Endodermal cell (in vitro differentiated cells): ENCODE data around the gene INKA2. TPM values are rescaled to one million over a fixed set of nuclear protein-coding genes. Genes with fewer than 3 reads are reported as not detected.

Experiments used
- DNase-seq: peaks from one replicate; pipeline ENCODE4 v3.0.0-alpha.2; 2017
- H3K27ac ChIP-seq: 2 replicates; pipeline ENCODE4 v1.5.1; 2013; ENCODE audit warnings: mild to moderate bottlenecking, low read depth, low read length, moderate library complexity
- H3K27me3 ChIP-seq: 2 replicates; pipeline ENCODE4 v1.6.1; 2013; ENCODE audit warnings: mild to moderate bottlenecking, low read length, moderate library complexity; ENCODE audit not compliant: insufficient read depth, control insufficient read depth, poor library complexity, severe bottlenecking
- H3K36me3 ChIP-seq: 2 replicates; pipeline ENCODE4 v1.7.0; 2013; ENCODE audit warnings: mild to moderate bottlenecking, low read length, moderate library complexity; ENCODE audit not compliant: control insufficient read depth, insufficient read depth
- H3K4me1 ChIP-seq: one replicate; pipeline ENCODE4 v1.7.0; 2013; ENCODE audit warnings: low read length; ENCODE audit not compliant: control insufficient read depth, insufficient read depth
- H3K4me3 ChIP-seq: 2 replicates; pipeline ENCODE4 v1.5.1; 2013; ENCODE audit warnings: mild to moderate bottlenecking, low read length, moderate library complexity
- H3K9ac ChIP-seq: 2 replicates; pipeline ENCODE4 v1.6.1; 2013; ENCODE audit warnings: mild to moderate bottlenecking, low read length, moderate library complexity; ENCODE audit not compliant: poor library complexity, severe bottlenecking; ENCODE audit errors: extremely low read depth
- H3K9me3 ChIP-seq: 2 replicates; pipeline ENCODE4 v1.6.1; 2013; ENCODE audit warnings: mild to moderate bottlenecking, low read length, moderate library complexity; ENCODE audit not compliant: control insufficient read depth
- H3K27ac Mint-ChIP-seq: 2 replicates; pipeline ENCODE4 v1.8.0; 2020; ENCODE audit warnings: mixed read lengths
- H3K27me3 Mint-ChIP-seq: 2 replicates; pipeline ENCODE4 v1.8.0; 2021; ENCODE audit warnings: mild to moderate bottlenecking, mixed read lengths; ENCODE audit not compliant: insufficient read depth
- H3K36me3 Mint-ChIP-seq: 2 replicates; pipeline ENCODE4 v1.8.0; 2020; ENCODE audit warnings: low read depth, mixed read lengths
- H3K4me1 Mint-ChIP-seq: 2 replicates; pipeline ENCODE4 v1.8.0; 2020; ENCODE audit warnings: mixed read lengths
- H3K4me3 Mint-ChIP-seq: 2 replicates; pipeline ENCODE4 v1.8.0; 2020; ENCODE audit warnings: mild to moderate bottlenecking, moderate library complexity, mixed read lengths
- H3K9me3 Mint-ChIP-seq: 2 replicates; pipeline ENCODE4 v1.8.0; 2020; ENCODE audit warnings: mild to moderate bottlenecking, mixed read lengths
- WGBS, 2 experiments: methylation state at CpG; one replicate each; pipeline versions ENCODE4 v1.1.5 to v1.1.7; 2013; ENCODE audit warnings: missing lambda C conversion rate in 2 of 2, mixed read lengths in 1 of 2; ENCODE audit not compliant: insufficient coverage in 1 of 2, insufficient read length in 1 of 2; 5-methylcytosine and 5-hydroxymethylcytosine counted together
- total RNA-seq, 2 donors: library from RNA; stranded (reverse); fragmentation: NEBNext Ultra II Directional in 1 of 2; extraction: Animal tissue kit (Norgen Biotek cat#: 25700) in 1 of 2; gene quantifications; 2 replicates in 1 of 2; 3 replicates in 1 of 2; pipeline ENCODE4 v1.2.1, GENCODE V29; 2021
- TF ChIP-seq, protein P1 (sequence below): fragments of 200-600 bp; sonication (generic); conservative IDR thresholded peaks from 2 replicates; pipeline ENCODE4 v1.5.0; 2021; ENCODE audit warnings: antibody characterized with exemption, mild to moderate bottlenecking

Gene INKA2
- total RNA-seq, 2 donors from 2014 or later, result 1.4 to 1.9 TPM

DNA sequence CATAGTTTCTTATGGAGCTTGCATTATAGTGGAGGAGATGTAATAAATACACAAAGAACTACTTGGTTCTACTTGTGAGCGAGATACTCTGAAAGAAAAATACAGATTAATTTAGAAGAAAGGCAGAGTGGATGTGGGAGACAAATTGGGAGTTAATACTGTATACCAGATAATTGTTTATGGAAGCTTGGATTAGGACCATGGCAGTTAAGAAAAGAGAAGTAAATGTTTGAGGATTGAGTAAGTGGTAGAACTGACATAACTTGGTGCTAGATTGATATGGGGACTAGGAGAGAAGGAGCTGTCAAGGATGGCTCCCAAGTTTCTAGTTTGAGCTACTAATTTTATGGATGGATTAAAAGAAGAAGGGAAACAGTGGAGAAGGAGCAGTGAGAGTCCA is 47.3 kb downstream of the INKA2 start:
- Histone ChIP-seq H3K9me3 (no peaks in the 10 kb centered on the region), H3K4me1 (no peaks in the 10 kb centered on the region), H3K27me3 (no peaks in the 10 kb centered on the region), H3K9ac (no peak overlapping the region), H3K4me3 (no peak overlapping the region), H3K27ac (no peak overlapping the region), H3K36me3 (peaks cover 27% of the 10 kb centered on the region)
- no peaks in the 10 kb centered on the region for H3K27me3 Mint-ChIP-seq
- H3K4me1 Mint-ChIP-seq, result peaks cover 5% of the 10 kb centered on the region
- H3K36me3 Mint-ChIP-seq, result peaks cover 13% of the 10 kb centered on the region
- 100% methylated on average over 1 of the region's 1 CpG for WGBS, 2 experiments
- H3K4me3 Mint-ChIP-seq, result no peak overlapping the region
- no peak overlapping the region for H3K27ac Mint-ChIP-seq
- H3K9me3 Mint-ChIP-seq, result peaks cover 3% of the 10 kb centered on the region
- TF ChIP-seq, protein P1, sequence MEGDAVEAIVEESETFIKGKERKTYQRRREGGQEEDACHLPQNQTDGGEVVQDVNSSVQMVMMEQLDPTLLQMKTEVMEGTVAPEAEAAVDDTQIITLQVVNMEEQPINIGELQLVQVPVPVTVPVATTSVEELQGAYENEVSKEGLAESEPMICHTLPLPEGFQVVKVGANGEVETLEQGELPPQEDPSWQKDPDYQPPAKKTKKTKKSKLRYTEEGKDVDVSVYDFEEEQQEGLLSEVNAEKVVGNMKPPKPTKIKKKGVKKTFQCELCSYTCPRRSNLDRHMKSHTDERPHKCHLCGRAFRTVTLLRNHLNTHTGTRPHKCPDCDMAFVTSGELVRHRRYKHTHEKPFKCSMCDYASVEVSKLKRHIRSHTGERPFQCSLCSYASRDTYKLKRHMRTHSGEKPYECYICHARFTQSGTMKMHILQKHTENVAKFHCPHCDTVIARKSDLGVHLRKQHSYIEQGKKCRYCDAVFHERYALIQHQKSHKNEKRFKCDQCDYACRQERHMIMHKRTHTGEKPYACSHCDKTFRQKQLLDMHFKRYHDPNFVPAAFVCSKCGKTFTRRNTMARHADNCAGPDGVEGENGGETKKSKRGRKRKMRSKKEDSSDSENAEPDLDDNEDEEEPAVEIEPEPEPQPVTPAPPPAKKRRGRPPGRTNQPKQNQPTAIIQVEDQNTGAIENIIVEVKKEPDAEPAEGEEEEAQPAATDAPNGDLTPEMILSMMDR, result no peak
- DNase-seq, result no peak

GRCh38 chr1:111690306-111690617 is 48.9 kb downstream of the INKA2 start:
- Histone ChIP-seq H3K4me1 (no peaks in the 10 kb centered on the region), H3K27ac (no peak overlapping the region), H3K27me3 (no peaks in the 10 kb centered on the region), H3K4me3 (no peak overlapping the region), H3K9me3 (peaks cover 2% of the 10 kb centered on the region), H3K36me3 (peaks cover 13% of the 10 kb centered on the region), H3K9ac (no peak overlapping the region)
- Mint-ChIP-seq H3K9me3 (peaks cover 11% of the 10 kb centered on the region), H3K27me3 (no peaks in the 10 kb centered on the region), H3K36me3 (peaks cover 9% of the 10 kb centered on the region), H3K4me3 (no peak overlapping the region), H3K4me1 (peaks cover 5% of the 10 kb centered on the region), H3K27ac (no peak overlapping the region)
- TF ChIP-seq, protein P1, result no peak
- DNase-seq, result no peak

Other genes with a start within 250 kb of the INKA2 start
- not detected for gene ADORA3, start 235.8 kb downstream of the INKA2 start, total RNA-seq
- not detected for gene TMIGD3, start 235.8 kb downstream of the INKA2 start, total RNA-seq
- 10 to 100 TPM; 28.5 to 35.0 TPM for gene RAP1A, start 119.6 kb downstream of the INKA2 start, total RNA-seq
- gene DDX20, start 16.5 kb upstream of the INKA2 start, total RNA-seq, result 10 to 100 TPM; 19.4 to 19.8 TPM